HepG2 (cell line): Measurements from ENCODE around the gene FBXO7. TPM values are rescaled to one million over a fixed set of nuclear protein-coding genes. Genes with fewer than 3 reads are reported as not detected.

Experiments
- HMGA1 ChIP-seq: sonication (generic); formaldehyde crosslinking; conservative IDR thresholded peaks from 2 replicates; pipeline ENCODE4 v1.4.0; 2020; ENCODE audit warnings: missing genetic modification reagents
- KAT2B ChIP-seq: fragments of 150-350 bp; IDR thresholded peaks from 2 replicates; pipeline ENCODE4 v1.6.1; 2014; ENCODE audit warnings: low read depth, low read length, borderline replicate concordance
- MATR3 ChIP-seq: sonication (generic); formaldehyde crosslinking; IDR thresholded peaks from 2 replicates; pipeline ENCODE4 v1.4.0; 2020; ENCODE audit warnings: missing genetic modification reagents
- MEIS2 ChIP-seq: sonication (generic); formaldehyde crosslinking; IDR thresholded peaks from 2 replicates; pipeline ENCODE4 v1.9.0; 2021; ENCODE audit warnings: mild to moderate bottlenecking, missing genetic modification reagents
- NFIB ChIP-seq: sonication (generic); formaldehyde crosslinking; IDR thresholded peaks from 2 replicates; pipeline ENCODE4 v1.9.0; 2021; ENCODE audit warnings: missing genetic modification reagents, mild to moderate bottlenecking, borderline replicate concordance
- PRMT3 ChIP-seq: sonication (generic); formaldehyde crosslinking; IDR thresholded peaks from 2 replicates; pipeline ENCODE4 v1.8.1; 2022; ENCODE audit warnings: low read depth, mild to moderate bottlenecking, moderate library complexity, missing genetic modification reagents, borderline replicate concordance
- SRSF4 ChIP-seq: fragments of 200-400 bp; formaldehyde crosslinking; IDR thresholded peaks from one replicate; pipeline ENCODE4 v1.6.1; 2018; ENCODE audit warnings: mild to moderate bottlenecking, low read depth, low read length, moderate library complexity; ENCODE audit not compliant: poor library complexity, severe bottlenecking
- TEAD2 ChIP-seq: sonication (generic); formaldehyde crosslinking; IDR thresholded peaks from 2 replicates; pipeline ENCODE4 v1.9.0; 2021; ENCODE audit warnings: missing genetic modification reagents
- ZBTB42 ChIP-seq: sonication (generic); formaldehyde crosslinking; IDR thresholded peaks from 2 replicates; pipeline ENCODE4 v1.5.0; 2020; ENCODE audit warnings: mild to moderate bottlenecking, missing genetic modification reagents
- ZEB1 ChIP-seq: IDR thresholded peaks from 2 replicates; pipeline ENCODE4 v1.6.1; 2012; ENCODE audit warnings: mild to moderate bottlenecking, low read depth, inconsistent platforms; ENCODE audit not compliant: insufficient replicate concordance
- ZNF337 ChIP-seq: sonication (generic); formaldehyde crosslinking; IDR thresholded peaks from 2 replicates; pipeline ENCODE4 v1.5.1; 2020; ENCODE audit warnings: missing genetic modification reagents, low read depth, mild to moderate bottlenecking, borderline replicate concordance
- ZNF446 ChIP-seq: sonication (generic); formaldehyde crosslinking; IDR thresholded peaks from 2 replicates; pipeline ENCODE4 v1.5.0; 2020; ENCODE audit warnings: mild to moderate bottlenecking, missing genetic modification reagents
- ZNF451 ChIP-seq: sonication (generic); formaldehyde crosslinking; IDR thresholded peaks from 2 replicates; pipeline ENCODE4 v1.5.0; 2020; ENCODE audit warnings: mild to moderate bottlenecking, missing genetic modification reagents
- ZNF746 ChIP-seq: sonication (generic); formaldehyde crosslinking; IDR thresholded peaks from 2 replicates; pipeline ENCODE4 v1.8.0; 2022; ENCODE audit warnings: mild to moderate bottlenecking, missing genetic modification reagents
- ZNF841 ChIP-seq: sonication (generic); formaldehyde crosslinking; IDR thresholded peaks from 2 replicates; pipeline ENCODE4 v1.8.1; 2023; ENCODE audit warnings: missing genetic modification reagents, borderline replicate concordance
- ZSCAN25 ChIP-seq: sonication (generic); formaldehyde crosslinking; IDR thresholded peaks from 2 replicates; pipeline ENCODE4 v1.8.0; 2022; ENCODE audit warnings: mild to moderate bottlenecking, missing genetic modification reagents
- polyA plus RNA-seq, 8 experiments: library from polyadenylated mRNA; depleted of rRNA in 3 of 8; stranded (reverse) in 7 of 8; unstranded in 1 of 8; fragments of >200 nt; fragmentation: Illumina TruSeq in 4 of 8; extraction: Trizol in 4 of 8; gene quantifications; 2 replicates each; pipeline versions ENCODE4 v1.2.1 to v1.2.3, GENCODE V29; 2011 to 2016; ENCODE audit warnings: low read depth in 4 of 8, missing spikeins in 1 of 8, mixed read lengths in 1 of 8; ENCODE audit not compliant: insufficient read depth in 1 of 8
- total RNA-seq, 5 experiments: library from RNA; depleted of rRNA; stranded (reverse); fragments of >200 nt; fragmentation: Illumina TruSeq; extraction: Trizol; gene quantifications; 2 replicates each; pipeline ENCODE4 v1.2.3, GENCODE V29; 2016; ENCODE audit warnings: low read depth in 1 of 5
- TF ChIP-seq, protein P1 (sequence below): sonication (generic); formaldehyde crosslinking; IDR thresholded peaks from 2 replicates; pipeline ENCODE4 v1.5.1; 2020; ENCODE audit warnings: mild to moderate bottlenecking, missing genetic modification reagents, moderate library complexity
- TF ChIP-seq, protein P2 (sequence below): sonication (generic); formaldehyde crosslinking; IDR thresholded peaks from 2 replicates; pipeline ENCODE4 v1.4.0; 2020; ENCODE audit warnings: missing genetic modification reagents
- TF ChIP-seq, protein P3 (sequence below): sonication (generic); formaldehyde crosslinking; IDR thresholded peaks from 2 replicates; pipeline ENCODE4 v1.4.0; 2020; ENCODE audit warnings: missing genetic modification reagents, mild to moderate bottlenecking, borderline replicate concordance
- TF ChIP-seq, protein P4 (sequence below): sonication (generic); formaldehyde crosslinking; IDR thresholded peaks from 2 replicates; pipeline ENCODE4 v1.8.1; 2023; ENCODE audit warnings: mild to moderate bottlenecking, moderate library complexity, missing genetic modification reagents
- TF ChIP-seq, protein P5 (sequence below): IDR thresholded peaks from 2 replicates; pipeline ENCODE4 v1.6.1; 2018; ENCODE audit warnings: missing genetic modification reagents

FBXO7 gene
- total and polyA plus RNA-seq, 2 of the 13 experiments (the other 11 are each of a cell fraction or from before 2014, with no cell fraction given), result 105 to 172 TPM

DNA sequence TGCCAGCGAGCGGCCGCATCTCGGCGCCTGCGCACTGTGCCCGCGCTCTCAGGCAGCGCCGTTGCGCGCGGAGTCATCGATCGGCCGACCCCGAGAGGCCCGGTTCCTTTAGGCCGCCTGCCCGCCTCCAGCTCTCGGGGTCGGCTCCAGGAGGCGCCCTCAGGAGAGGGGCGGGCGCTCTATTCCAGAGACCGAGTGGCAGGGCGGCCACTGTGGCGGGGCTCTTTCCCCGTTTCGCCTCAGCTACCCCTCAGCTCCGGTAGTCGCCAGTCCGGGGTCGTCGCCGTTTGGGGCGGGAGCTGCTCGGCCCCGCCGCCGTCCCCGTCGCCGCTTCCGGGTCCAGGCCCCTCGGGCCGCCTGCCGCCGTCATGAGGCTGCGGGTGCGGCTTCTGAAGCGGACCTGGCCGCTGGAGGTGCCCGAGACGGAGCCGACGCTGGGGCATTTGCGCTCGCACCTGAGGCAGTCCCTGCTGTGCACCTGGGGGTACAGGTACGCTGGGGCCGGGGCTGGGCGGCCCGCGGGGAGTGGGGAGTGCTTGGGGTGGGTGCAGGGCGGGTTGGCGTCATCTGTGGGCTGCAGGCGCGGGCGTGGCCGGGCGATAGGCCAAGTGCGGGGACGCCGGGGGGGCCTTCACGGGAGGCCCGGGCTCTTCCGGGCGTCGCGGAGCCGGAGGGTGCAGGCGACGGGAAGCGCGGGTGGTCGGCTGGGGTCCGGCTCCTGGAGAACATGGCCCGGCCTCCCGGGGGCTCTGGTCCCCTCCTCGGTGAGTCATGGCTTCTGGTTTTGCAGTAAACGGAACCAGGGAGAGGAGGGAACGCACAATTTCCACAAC is at the start of gene FBXO7 (continued):
- TF ChIP-seq, protein P1, sequence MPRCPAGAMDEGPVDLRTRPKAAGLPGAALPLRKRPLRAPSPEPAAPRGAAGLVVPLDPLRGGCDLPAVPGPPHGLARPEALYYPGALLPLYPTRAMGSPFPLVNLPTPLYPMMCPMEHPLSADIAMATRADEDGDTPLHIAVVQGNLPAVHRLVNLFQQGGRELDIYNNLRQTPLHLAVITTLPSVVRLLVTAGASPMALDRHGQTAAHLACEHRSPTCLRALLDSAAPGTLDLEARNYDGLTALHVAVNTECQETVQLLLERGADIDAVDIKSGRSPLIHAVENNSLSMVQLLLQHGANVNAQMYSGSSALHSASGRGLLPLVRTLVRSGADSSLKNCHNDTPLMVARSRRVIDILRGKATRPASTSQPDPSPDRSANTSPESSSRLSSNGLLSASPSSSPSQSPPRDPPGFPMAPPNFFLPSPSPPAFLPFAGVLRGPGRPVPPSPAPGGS (CRISPR knock-in tag), result no peak; the same call in 1 of the 2 replicates
- TF ChIP-seq, protein P2, sequence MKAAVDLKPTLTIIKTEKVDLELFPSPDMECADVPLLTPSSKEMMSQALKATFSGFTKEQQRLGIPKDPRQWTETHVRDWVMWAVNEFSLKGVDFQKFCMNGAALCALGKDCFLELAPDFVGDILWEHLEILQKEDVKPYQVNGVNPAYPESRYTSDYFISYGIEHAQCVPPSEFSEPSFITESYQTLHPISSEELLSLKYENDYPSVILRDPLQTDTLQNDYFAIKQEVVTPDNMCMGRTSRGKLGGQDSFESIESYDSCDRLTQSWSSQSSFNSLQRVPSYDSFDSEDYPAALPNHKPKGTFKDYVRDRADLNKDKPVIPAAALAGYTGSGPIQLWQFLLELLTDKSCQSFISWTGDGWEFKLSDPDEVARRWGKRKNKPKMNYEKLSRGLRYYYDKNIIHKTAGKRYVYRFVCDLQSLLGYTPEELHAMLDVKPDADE (CRISPR knock-in tag), result 0 out of 2 replicates have a peak, but pooled peaks have one; percentile 57
- TF ChIP-seq ZSCAN25 (CRISPR knock-in tag) (peak; percentile 38; the same call in 1 of the 2 replicates), HMGA1 (CRISPR knock-in tag) (no peak), KAT2B (no peak), MATR3 (CRISPR knock-in tag) (no peak), TEAD2 (CRISPR knock-in tag) (no peak; the same call in 1 of the 2 replicates), ZNF451 (CRISPR knock-in tag) (peak; percentile 55; the same call in 1 of the 2 replicates), ZEB1 (no peak), ZNF746 (no peak), ZNF446 (CRISPR knock-in tag) (no peak), ZNF841 (CRISPR knock-in tag) (no peak), NFIB (CRISPR knock-in tag) (no peak), ZNF337 (CRISPR knock-in tag) (no peak), PRMT3 (CRISPR knock-in tag) (no peak), MEIS2 (CRISPR knock-in tag) (no peak; the same call in 1 of the 2 replicates), SRSF4 (no peak), ZBTB42 (CRISPR knock-in tag) (0 out of 2 replicates have a peak, but pooled peaks have one; percentile 28)
- TF ChIP-seq, protein P3, sequence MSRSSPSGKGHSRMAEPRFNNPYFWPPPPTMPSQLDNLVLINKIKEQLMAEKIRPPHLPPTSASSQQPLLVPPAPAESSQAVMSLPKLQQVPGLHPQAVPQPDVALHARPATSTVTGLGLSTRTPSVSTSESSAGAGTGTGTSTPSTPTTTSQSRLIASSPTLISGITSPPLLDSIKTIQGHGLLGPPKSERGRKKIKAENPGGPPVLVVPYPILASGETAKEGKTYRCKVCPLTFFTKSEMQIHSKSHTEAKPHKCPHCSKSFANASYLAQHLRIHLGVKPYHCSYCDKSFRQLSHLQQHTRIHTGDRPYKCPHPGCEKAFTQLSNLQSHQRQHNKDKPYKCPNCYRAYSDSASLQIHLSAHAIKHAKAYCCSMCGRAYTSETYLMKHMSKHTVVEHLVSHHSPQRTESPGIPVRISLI (CRISPR knock-in tag), result no peak
- TF ChIP-seq, protein P4, sequence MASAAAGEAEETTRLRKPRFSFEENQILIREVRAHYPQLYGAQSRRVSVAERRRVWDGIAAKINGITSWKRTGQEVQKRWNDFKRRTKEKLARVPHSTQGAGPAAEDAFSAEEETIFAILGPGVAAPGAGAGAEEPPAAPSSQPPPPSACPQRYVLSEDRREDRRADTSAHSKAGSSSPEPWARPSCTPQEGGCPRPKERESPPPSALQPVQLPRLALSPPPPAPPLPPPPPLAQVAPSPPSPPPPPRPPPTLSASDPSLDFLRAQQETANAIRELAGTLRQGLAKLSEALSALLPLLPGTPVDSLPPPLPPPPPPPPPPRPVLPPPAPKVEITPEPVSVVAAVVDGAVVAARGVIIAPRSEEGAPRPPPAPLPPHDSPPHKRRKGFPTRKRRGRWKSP, result peak; percentile 62; the same call in 1 of the 2 replicates
- TF ChIP-seq, protein P5, sequence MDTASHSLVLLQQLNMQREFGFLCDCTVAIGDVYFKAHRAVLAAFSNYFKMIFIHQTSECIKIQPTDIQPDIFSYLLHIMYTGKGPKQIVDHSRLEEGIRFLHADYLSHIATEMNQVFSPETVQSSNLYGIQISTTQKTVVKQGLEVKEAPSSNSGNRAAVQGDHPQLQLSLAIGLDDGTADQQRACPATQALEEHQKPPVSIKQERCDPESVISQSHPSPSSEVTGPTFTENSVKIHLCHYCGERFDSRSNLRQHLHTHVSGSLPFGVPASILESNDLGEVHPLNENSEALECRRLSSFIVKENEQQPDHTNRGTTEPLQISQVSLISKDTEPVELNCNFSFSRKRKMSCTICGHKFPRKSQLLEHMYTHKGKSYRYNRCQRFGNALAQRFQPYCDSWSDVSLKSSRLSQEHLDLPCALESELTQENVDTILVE (CRISPR knock-in tag), result no peak; the same call in 1 of the 2 replicates
